DOHH2 (cell line): ENCODE results near the gene GJC1.

Source experiments
- CTCF ChIP-seq: fragments of 200-600 bp; sonication (generic); IDR thresholded peaks from one replicate; pipeline ENCODE4 v1.5.1; 2014; ENCODE audit warnings: antibody characterized with exemption, mild to moderate bottlenecking, low read depth, low read length; ENCODE audit not compliant: poor library complexity, severe bottlenecking
- EZH2phosphoT487 ChIP-seq: fragments of 200-600 bp; sonication (generic); IDR thresholded peaks from 2 replicates; pipeline ENCODE4 v1.6.1; 2017; ENCODE audit warnings: borderline replicate concordance, mild to moderate bottlenecking, antibody characterized with exemption, low read length, moderate library complexity, mixed read lengths

- TF ChIP-seq CTCF (no peak), EZH2phosphoT487 (no peak)
These were observed 49.1 kb downstream of the GJC1 start for GRCh38 chr17:44780845-44781480.
